ENCODE measurements around the gene CHADL.

The CHADL gene

DNA sequence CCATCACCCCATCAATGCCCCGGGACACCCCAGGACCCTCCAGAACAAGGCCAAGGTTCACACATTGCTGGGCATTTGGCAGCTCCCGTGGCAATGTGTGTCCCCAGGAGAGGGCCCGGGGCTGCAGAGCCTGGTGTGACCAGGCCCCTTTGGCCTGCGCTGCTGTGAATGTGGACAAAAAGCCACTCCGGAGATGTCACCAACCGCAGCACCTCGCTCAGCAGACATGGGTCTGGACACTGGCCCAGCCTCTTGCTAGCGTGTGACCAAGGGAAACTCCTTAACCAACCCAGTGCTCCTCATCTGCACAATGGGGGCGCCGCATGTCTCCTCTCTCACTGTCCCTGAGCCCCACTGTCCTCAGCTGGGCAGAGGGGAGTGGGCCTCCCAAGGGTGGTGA is 8.0 kb upstream of the CHADL start:
- DNase-seq (ENCODE audit: low read depth): no peak
- no peak overlapping the region for H3K4me3 ChIP-seq (ENCODE audit: low read depth, low read length)
- TF ChIP-seq, protein P1, sequence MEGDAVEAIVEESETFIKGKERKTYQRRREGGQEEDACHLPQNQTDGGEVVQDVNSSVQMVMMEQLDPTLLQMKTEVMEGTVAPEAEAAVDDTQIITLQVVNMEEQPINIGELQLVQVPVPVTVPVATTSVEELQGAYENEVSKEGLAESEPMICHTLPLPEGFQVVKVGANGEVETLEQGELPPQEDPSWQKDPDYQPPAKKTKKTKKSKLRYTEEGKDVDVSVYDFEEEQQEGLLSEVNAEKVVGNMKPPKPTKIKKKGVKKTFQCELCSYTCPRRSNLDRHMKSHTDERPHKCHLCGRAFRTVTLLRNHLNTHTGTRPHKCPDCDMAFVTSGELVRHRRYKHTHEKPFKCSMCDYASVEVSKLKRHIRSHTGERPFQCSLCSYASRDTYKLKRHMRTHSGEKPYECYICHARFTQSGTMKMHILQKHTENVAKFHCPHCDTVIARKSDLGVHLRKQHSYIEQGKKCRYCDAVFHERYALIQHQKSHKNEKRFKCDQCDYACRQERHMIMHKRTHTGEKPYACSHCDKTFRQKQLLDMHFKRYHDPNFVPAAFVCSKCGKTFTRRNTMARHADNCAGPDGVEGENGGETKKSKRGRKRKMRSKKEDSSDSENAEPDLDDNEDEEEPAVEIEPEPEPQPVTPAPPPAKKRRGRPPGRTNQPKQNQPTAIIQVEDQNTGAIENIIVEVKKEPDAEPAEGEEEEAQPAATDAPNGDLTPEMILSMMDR (IDR thresholded peaks at IDR 0.05; ENCODE audit: control insufficient read depth, extremely low read depth, insufficient read depth): no peak

DNA sequence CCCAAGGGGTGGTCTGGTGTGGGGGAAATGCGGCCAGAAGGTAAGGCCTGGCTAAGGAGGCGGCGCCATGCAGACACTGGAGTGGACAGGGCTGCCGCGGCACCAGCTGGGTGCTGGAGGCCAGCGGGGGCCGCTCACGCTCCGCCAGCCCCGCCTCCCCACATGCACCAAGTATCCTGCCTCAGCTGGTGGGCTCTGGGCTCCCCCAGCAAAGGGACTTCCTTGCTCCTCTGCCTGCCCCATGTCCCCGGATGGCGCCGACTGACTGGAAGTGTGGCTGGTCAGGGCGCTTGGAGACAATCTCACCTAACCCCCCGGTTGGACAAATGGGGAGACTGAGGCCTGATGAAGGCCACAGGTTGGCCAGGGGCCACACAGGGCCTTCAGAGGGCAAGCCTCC is 7.6 kb upstream of the CHADL start:
- TF ChIP-seq, protein P1 (IDR thresholded peaks at IDR 0.05; ENCODE audit: control insufficient read depth, extremely low read depth, insufficient read depth): no peak
- no peak for DNase-seq (ENCODE audit: low read depth)
- no peak overlapping the region for H3K4me3 ChIP-seq (ENCODE audit: low read depth, low read length)

DNA sequence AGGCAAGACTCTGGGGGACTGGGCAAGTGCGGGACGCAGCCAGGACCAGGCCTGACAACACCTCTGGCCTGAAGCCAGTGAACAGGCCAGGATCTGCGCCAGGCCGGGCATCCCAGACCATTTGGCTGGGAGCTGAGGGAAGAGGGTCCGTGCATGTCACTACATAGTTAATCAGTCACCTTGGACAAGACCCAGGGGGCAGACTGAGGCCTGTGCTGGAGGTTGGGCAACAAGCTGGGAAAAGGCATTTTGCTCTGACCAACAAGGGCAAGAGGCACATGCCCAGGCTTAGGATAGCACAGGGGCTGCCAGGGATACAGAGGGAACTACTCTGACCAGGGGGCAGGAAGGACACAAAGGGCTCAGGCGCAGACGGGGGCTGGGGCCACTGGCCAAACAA is 7.0 kb upstream of the CHADL start:
- TF ChIP-seq, protein P1 (IDR thresholded peaks at IDR 0.05; ENCODE audit: control insufficient read depth, extremely low read depth, insufficient read depth): no peak
- H3K4me3 ChIP-seq (ENCODE audit: low read depth, low read length): no peak overlapping the region
- DNase-seq (ENCODE audit: low read depth): no peak

DNA sequence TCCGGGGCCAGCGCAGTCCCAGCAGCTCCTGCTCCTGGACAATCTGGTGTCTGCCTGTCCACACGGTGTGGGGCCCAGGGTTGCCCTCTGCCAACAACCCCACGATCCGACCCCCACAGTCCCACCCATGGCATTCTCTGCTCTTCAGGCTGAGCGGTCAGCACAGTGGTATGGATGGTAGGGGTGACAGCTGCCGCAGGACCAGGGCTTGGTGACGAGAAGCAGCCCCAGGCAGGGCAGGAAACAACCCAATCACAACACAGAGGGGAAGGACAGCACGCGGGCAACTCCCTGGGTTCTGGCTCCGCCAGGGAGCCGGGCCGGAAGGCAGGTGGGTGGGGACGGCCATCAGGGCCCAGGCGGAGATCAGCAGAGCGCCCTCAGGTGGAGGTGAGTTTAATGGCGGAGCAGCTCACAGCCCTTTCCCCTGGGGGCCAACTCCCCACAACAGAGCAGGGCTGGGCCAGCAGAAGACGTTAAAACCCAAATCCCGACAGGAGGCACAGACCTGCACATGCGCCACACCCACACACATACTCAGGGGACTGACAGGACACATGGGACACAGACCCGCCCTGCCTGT is 5.3 kb upstream of the CHADL start:
- no peak overlapping the region for H3K4me3 ChIP-seq (ENCODE audit: low read depth, low read length)
- no peak for DNase-seq (ENCODE audit: low read depth)
- TF ChIP-seq, protein P1 (IDR thresholded peaks at IDR 0.05; ENCODE audit: control insufficient read depth, extremely low read depth, insufficient read depth): no peak

DNA sequence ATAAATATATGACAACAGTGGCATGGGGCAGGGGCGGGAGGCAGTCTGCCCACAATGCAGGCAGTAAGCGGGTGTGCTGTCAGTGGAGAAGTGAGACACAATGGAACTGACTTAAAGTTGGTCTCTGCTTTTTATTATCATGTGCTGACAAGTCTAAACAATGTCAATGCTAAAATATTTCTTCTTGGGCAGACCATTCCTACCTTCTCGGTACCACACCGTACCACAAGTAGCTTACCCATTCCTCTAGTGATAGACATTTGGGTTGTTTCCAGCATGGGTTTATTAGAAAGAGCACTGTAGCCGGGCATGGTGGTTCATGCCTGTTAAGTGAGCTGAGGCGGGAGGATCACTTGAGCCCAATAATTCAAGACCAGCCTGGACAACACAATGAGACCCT is 2.6 kb upstream of the CHADL start:
- TF ChIP-seq, protein P1 (IDR thresholded peaks at IDR 0.05; ENCODE audit: control insufficient read depth, extremely low read depth, insufficient read depth): no peak
- H3K4me3 ChIP-seq (ENCODE audit: low read depth, low read length): no peak overlapping the region
- DNase-seq (ENCODE audit: low read depth): no peak

DNA sequence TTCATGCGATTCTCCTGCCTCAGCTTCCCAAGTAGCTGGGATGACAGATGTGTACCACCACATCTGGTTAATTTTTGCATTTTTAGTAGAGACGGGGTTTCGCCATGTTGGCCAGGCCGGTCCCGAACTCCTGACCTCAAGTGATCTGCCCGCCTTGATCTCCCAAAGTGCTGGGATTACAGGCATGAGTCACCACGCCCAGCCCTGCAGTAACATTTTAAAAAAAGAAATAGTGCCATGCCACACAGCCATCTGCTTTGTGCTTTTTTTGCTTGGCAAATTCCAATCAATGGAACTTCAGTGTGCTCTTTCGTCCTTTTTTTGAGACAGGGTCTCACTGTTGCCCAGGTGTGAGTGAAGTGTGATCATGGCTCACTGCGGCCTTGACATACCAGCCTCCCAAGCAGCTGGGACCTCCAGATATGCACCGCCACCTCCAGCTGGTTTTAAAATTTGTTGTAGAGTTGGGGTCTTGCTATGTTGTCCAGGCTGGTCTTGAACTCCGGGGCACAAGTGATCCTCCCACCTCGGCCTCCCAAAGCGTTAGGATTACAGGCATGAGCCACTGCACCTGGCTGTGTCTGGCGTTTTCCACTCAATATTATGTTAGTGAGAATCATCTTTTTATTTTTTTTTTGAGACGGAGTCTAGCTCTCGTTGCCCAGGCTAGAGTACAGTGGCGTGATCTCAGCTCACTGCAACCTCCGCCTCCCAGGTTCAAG is 1.8 kb upstream of the CHADL start:
- no peak overlapping the region for H3K4me3 ChIP-seq (ENCODE audit: low read depth, low read length)
- TF ChIP-seq, protein P1 (IDR thresholded peaks at IDR 0.05; ENCODE audit: control insufficient read depth, extremely low read depth, insufficient read depth): no peak
- no peak for DNase-seq (ENCODE audit: low read depth)
